Measurements from ENCODE around the gene OSBPL2. TPM values are rescaled to one million over a fixed set of nuclear protein-coding genes. Genes with fewer than 3 reads are reported as not detected.

Gene OSBPL2
- total RNA-seq, 2 experiments from 2014 or later, result 52.8 to 54.4 TPM

- no peaks in the 10 kb centered on the region for H3K36me3 Mint-ChIP-seq (ENCODE audit: low read depth)
- H3K4me3 Mint-ChIP-seq, result no peak overlapping the region
- peaks cover 0 to 22% of the 10 kb centered on the region in 2 experiments for H3K9me3 ChIP-seq (ENCODE audit: control insufficient read depth in 1 of 2, insufficient read depth in 1 of 2, low read length in 2 of 2)
- no peaks in the 10 kb centered on the region for H3K4me1 Mint-ChIP-seq (ENCODE audit: low read depth)
- no peak overlapping the region for H3K27ac ChIP-seq (ENCODE audit: low read depth in 1 of 2, low read length in 2 of 2)
- ChIA-PET CTCF (no interaction called here), POLR2A (no interaction called here)
- H3K27me3 ChIP-seq (ENCODE audit: control insufficient read depth in 1 of 2, insufficient read depth in 2 of 2, low read length in 2 of 2), result no peaks in the 10 kb centered on the region
- intact Hi-C loops (cut with DNase I, micrococcal nuclease), result no loop called here
- DNase-seq (no peak), ATAC-seq (ENCODE audit: poor library complexity) (no peak)
- H3K36me3 ChIP-seq (ENCODE audit: insufficient read depth, low read length), result no peaks in the 10 kb centered on the region
- no peaks in the 10 kb centered on the region for H3K4me1 ChIP-seq (ENCODE audit: insufficient read depth, low read length)
- no peaks in the 10 kb centered on the region for H3K9me3 Mint-ChIP-seq
- H3K27me3 Mint-ChIP-seq, result no peaks in the 10 kb centered on the region
- no peak overlapping the region for H3K27ac Mint-ChIP-seq
- TF ChIP-seq CTCF (IDR thresholded peaks at IDR 0.05), result no peak
- H3K4me3 ChIP-seq (ENCODE audit: low read length), result no peak overlapping the region
These were observed 83.7 kb downstream of the OSBPL2 start for GRCh38 chr20:62321975-62322374.

DNA sequence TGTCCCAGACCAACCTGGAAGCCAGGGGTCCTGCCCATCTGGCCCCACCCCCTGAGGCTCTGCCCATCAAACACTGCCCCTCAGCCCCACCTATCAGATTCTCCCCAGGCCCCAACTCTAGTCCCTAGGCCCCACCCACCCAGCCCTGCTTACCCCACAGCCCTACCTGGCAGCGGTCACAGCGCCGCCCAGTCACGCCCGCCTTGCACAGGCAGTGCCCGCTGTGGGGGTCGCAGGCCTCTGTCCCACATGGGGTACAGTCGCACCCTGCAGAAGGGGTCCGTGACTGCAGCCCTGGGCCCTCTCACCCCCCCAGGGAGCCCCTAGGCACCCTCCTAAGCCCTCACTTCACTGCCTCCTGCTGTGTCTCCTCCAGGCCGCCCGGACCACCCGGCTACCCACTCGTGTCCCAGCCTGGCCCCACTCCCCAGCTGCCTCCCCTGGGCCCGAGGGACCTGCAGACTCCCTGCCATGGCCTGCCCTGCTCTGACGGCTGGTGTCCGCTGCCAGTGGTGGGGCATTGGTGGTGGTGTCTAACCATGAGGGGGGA is 84.2 kb downstream of the OSBPL2 start:
- H3K27ac Mint-ChIP-seq, result no peak overlapping the region
- Histone ChIP-seq H3K4me1 (ENCODE audit: insufficient read depth, low read length) (no peaks in the 10 kb centered on the region), H3K27ac (ENCODE audit: low read depth in 1 of 2, low read length in 2 of 2) (no peak overlapping the region), H3K27me3 (ENCODE audit: control insufficient read depth in 1 of 2, insufficient read depth in 2 of 2, low read length in 2 of 2) (no peaks in the 10 kb centered on the region), H3K4me3 (ENCODE audit: low read length) (no peak overlapping the region), H3K36me3 (ENCODE audit: insufficient read depth, low read length) (no peaks in the 10 kb centered on the region), H3K9me3 (ENCODE audit: control insufficient read depth in 1 of 2, insufficient read depth in 1 of 2, low read length in 2 of 2) (peaks cover 0 to 16% of the 10 kb centered on the region in 2 experiments)
- TF ChIP-seq CTCF (IDR thresholded peaks at IDR 0.05), result no peak
- ChIA-PET POLR2A (no interaction called here), CTCF (no interaction called here)
- H3K4me1 Mint-ChIP-seq (ENCODE audit: low read depth), result no peaks in the 10 kb centered on the region
- intact Hi-C loops (cut with DNase I, micrococcal nuclease), result no loop called here
- DNase-seq (no peak), ATAC-seq (ENCODE audit: poor library complexity) (no peak)
- H3K27me3 Mint-ChIP-seq, result no peaks in the 10 kb centered on the region
- H3K4me3 Mint-ChIP-seq, result no peak overlapping the region
- no peaks in the 10 kb centered on the region for H3K36me3 Mint-ChIP-seq (ENCODE audit: low read depth)
- H3K9me3 Mint-ChIP-seq, result no peaks in the 10 kb centered on the region

DNA sequence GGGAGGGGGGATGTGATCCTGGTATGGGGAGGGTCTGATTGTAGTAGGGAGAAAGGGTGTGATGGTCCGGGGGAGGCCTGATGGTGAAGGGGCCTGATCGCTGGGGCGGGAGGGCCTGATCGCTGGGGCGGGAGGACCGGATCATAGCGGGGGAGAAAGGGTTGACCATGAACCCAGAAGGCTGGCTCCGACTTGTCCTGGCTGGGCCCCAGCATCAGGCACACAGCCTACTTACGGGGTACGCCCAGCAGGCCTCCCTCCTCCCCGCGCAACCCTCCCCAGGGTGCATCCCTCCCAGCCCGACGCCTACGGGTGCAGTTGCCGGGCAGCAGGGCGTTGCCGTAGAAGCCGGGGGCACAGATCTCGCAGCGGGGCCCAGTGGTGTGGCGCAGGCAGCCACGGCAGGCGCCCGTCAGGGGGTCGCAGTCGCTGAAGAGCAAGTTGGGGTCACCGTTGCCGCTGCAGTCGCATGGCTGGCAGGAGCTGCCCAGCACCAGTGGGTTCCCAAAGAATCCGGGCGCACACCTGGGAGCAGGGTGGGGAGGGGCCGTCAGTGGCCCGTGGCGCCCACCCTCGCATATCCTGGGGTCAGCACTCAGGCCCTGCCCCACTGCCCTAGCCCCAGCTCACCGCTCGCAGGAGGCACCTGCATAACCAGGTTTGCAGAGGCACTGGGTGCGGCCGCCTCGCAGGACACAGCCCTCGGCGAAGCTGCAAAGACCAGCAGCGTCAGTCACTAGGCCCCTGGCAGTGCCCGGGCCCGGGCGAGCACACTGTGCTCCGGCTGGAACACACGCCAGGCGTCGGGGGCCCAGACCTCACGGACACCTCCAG is 85.0 kb downstream of the OSBPL2 start:
- no peaks in the 10 kb centered on the region for H3K9me3 Mint-ChIP-seq
- no peaks in the 10 kb centered on the region for H3K4me1 Mint-ChIP-seq (ENCODE audit: low read depth)
- no peak overlapping the region for H3K27ac Mint-ChIP-seq
- intact Hi-C loops (cut with DNase I, micrococcal nuclease), result no loop called here
- ATAC-seq (ENCODE audit: poor library complexity), result no peak
- Histone ChIP-seq H3K36me3 (ENCODE audit: insufficient read depth, low read length) (no peaks in the 10 kb centered on the region), H3K4me1 (ENCODE audit: insufficient read depth, low read length) (no peaks in the 10 kb centered on the region), H3K4me3 (ENCODE audit: low read length) (no peak overlapping the region), H3K9me3 (ENCODE audit: control insufficient read depth in 1 of 2, insufficient read depth in 1 of 2, low read length in 2 of 2) (peaks cover 0 to 14% of the 10 kb centered on the region in 2 experiments), H3K27me3 (ENCODE audit: control insufficient read depth in 1 of 2, insufficient read depth in 2 of 2, low read length in 2 of 2) (no peaks in the 10 kb centered on the region), H3K27ac (ENCODE audit: low read depth in 1 of 2, low read length in 2 of 2) (no peak overlapping the region)
- ChIA-PET POLR2A (no interaction called here), CTCF (no interaction called here)
- H3K36me3 Mint-ChIP-seq (ENCODE audit: low read depth), result no peaks in the 10 kb centered on the region
- no peaks in the 10 kb centered on the region for H3K27me3 Mint-ChIP-seq
- no peak for TF ChIP-seq CTCF (IDR thresholded peaks at IDR 0.05)
- no peak for DNase-seq
- H3K4me3 Mint-ChIP-seq, result no peak overlapping the region
